ENCODE measurements around the gene TLR2.

The TLR2 gene, protein sequence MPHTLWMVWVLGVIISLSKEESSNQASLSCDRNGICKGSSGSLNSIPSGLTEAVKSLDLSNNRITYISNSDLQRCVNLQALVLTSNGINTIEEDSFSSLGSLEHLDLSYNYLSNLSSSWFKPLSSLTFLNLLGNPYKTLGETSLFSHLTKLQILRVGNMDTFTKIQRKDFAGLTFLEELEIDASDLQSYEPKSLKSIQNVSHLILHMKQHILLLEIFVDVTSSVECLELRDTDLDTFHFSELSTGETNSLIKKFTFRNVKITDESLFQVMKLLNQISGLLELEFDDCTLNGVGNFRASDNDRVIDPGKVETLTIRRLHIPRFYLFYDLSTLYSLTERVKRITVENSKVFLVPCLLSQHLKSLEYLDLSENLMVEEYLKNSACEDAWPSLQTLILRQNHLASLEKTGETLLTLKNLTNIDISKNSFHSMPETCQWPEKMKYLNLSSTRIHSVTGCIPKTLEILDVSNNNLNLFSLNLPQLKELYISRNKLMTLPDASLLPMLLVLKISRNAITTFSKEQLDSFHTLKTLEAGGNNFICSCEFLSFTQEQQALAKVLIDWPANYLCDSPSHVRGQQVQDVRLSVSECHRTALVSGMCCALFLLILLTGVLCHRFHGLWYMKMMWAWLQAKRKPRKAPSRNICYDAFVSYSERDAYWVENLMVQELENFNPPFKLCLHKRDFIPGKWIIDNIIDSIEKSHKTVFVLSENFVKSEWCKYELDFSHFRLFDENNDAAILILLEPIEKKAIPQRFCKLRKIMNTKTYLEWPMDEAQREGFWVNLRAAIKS

DNA sequence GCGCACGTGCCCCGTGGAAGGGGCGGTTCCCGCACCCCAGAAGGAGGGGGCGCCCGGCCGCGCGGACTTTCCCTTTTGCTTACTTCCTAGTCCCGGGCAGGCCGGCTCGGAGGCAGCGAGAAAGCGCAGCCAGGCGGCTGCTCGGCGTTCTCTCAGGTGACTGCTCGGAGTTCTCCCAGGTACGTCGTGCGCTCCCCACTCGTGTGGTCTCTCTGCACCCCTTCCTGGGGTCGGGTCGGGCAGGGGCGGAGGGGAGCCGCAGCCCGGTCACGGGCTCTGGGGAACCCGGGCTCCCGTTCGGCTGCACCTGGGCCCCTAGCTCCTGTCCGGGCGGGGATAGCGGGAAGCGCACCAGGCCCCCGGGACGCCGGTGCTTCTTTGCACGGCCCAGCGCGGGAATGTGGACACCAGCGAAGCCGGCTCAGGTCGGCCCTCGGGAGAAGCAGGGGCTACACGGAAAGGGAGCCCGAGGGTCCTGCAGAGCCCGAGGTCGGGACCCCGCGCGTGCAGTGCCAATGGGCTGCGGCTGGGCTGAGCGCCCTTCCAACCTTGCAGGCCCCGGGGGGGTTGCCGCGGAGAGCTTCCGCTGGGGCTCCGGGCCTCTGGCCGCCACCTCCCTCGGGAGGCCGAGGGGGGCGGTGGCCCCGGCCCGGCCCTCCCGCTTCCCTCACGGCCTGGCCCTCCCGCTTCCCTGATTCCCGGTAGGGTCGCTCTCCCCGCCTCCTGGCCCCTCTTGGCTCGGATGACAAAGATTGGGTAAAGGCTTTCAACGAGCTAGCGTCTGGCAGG, at the start of gene TLR2:
TSS of gene TLR2 (plus strand) at position 99 of the 789 bp plus-strand sequence. CDS start 18,628 bp downstream, outside the sequence.
- DNase-seq (ENCODE audit: extremely low read depth, low read depth): no peak
- TF ChIP-seq, protein P1, sequence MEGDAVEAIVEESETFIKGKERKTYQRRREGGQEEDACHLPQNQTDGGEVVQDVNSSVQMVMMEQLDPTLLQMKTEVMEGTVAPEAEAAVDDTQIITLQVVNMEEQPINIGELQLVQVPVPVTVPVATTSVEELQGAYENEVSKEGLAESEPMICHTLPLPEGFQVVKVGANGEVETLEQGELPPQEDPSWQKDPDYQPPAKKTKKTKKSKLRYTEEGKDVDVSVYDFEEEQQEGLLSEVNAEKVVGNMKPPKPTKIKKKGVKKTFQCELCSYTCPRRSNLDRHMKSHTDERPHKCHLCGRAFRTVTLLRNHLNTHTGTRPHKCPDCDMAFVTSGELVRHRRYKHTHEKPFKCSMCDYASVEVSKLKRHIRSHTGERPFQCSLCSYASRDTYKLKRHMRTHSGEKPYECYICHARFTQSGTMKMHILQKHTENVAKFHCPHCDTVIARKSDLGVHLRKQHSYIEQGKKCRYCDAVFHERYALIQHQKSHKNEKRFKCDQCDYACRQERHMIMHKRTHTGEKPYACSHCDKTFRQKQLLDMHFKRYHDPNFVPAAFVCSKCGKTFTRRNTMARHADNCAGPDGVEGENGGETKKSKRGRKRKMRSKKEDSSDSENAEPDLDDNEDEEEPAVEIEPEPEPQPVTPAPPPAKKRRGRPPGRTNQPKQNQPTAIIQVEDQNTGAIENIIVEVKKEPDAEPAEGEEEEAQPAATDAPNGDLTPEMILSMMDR (IDR thresholded peaks at IDR 0.05; ENCODE audit: low read depth, low read length): no peak

DNA sequence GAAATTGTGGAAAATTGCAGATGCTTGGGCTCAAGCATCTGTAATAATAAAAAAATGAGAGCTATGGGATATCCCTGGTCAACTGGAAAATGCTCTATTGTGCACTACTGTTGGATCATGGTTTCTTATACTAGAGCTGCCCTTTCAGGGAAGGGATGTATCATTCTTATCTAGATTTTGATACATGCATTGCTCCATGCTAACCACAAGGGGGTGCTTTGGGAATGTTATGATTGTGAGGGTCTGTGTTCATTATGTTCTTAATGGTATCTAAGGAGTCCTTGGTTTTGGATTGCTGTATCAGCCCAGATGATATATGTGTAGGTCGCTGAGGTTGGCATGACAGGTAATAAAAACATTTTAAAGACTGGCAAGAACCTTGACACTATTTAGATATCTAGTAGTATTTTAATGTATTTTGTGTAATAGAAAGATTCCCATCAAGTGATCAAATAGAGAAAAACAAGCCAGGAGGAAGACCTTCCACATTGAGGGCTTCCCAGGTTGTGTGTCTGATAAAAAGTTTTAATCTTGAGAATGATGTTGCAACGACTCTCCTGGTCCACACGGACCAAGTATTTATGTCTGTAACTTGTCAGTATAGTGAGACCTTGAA, 49.2 kb upstream of the TLR2 start:
- TF ChIP-seq, protein P1 (IDR thresholded peaks at IDR 0.05; ENCODE audit: low read depth, low read length): peak; percentile 66
- no peak for DNase-seq (ENCODE audit: extremely low read depth, low read depth)

DNA sequence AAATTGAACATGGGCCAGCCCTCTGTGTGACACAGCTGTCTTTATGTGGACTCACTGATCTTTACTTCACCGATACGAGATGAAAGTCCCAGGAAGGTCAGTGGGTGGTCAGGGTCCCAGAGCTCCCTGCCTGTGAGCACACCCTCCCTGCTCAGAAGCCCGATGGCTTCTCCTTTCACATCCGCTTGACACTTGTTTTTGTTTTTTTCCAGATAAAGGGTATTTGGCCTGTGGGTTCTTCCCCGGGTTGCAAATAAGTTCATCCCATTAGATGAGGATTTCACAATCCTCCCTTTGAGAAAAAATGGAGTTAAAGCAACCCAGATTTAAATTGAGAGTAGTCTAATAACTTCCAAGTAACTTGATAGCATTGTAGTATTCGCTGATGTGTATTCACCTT, 48.2 kb upstream of the TLR2 start:
- TF ChIP-seq, protein P1 (IDR thresholded peaks at IDR 0.05; ENCODE audit: low read depth, low read length): no peak
- no peak for DNase-seq (ENCODE audit: extremely low read depth, low read depth)

DNA sequence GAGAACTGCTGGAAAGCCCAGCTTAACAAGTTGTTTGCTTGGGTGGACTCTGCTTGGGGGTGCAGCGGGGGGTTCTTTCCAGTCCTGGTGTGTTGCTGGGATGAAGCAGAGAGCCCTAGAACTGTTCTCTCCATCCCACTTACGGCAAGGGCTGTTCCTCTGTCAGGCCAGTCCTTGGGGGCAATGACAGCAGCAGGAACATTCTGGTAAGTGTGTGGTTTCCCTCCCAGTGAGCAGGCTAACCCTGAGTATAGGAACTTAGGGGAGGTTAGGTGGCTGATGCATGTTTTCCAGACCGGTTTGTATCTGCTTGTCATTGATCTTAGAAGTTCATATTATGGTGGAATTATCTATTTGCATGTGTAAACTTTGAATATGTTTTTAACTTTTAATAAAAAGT, 46.9 kb upstream of the TLR2 start:
- TF ChIP-seq, protein P1 (IDR thresholded peaks at IDR 0.05; ENCODE audit: low read depth, low read length): no peak
- DNase-seq (ENCODE audit: extremely low read depth, low read depth): no peak

DNA sequence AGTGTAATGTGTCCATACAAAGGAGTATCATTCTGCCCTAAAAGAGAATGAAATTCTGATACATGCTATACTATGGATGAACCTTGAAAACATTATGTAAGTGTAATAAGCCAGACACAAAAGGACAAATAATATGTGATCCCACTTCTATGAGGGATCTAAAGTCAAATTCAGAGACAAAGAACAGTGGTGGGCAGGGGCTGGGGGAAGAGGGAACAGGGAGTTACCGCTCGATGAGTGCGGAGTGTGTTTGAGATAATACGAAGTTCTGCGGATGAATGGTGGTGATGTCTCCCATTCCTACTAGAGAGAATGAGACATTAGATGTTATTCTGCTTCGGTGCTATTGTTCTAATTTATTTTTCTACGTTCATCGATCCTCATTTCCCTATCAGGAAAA, 46.1 kb upstream of the TLR2 start:
- TF ChIP-seq, protein P1 (IDR thresholded peaks at IDR 0.05; ENCODE audit: low read depth, low read length): no peak
- no peak for DNase-seq (ENCODE audit: extremely low read depth, low read depth)

DNA sequence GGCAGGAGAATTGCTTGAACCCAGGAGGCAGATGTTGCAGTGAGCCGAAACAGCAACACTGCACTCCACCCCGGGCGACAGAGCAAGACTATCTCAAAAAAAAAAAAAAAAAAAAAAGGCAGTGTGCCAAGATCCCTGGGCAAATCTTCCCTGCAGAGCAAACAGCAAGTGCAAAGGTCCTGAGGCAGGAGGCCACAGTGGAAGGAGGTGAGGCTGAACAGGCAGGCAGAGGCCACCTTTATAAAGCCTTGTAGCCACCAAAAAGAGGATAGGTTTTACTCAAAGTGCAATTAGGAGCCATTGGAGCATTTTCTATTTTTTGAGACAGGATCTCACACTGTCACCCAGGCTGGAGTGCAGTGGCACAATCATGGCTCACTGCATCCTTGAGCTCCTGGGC, 45.1 kb upstream of the TLR2 start:
- TF ChIP-seq, protein P1 (IDR thresholded peaks at IDR 0.05; ENCODE audit: low read depth, low read length): no peak
- DNase-seq (ENCODE audit: extremely low read depth, low read depth): no peak
